NCI-H526 (cell line): Measurements from ENCODE around the gene SSRP1.
A peak's percentile ranks its signal among the peaks of the same experiment; 100 is the strongest.
"Not testable (repeated sequence)": the region's sequence is repeated elsewhere in the genome, so short reads cannot be mapped to it uniquely, and the experiment has no call there.

Experiments used
- DNase-seq, 2 experiments: peaks; one replicate each; lab custom pipeline; 2025; lab: John Stamatoyannopoulos, UW

SSRP1 gene

DNA sequence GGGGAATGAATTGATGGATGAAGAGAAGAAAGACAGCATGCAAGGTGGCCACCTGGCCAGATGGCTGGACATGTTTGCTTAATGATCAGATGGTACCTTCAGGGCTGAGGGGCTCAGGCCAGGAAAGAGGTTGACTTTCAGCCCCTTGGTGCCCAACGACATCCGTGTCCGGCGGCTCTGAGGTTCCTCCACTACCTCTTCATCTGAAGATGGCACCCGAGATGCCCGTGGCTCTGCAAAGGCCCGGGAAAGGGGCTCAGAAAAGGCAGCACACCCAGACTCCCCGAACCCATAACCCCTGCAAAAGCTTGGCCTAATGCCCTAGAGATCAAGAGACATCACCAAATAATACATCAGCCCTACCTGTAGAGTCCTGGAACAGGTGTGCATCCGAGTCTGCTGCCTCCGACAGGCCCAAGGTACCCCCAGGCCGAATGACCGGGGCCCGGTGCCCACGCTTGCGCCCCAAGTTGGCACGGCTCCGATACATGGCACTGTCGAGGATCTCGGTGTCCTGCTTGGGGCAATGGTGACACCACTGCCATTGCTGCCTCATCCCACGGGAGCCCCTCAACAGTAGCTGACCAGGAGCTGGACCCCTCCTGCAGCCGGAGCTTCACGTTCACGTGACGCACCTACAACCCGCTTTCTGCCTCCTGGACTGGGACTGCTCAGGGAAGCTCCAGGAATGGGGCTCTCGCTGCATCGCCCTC is 33.8 kb downstream of the SSRP1 start:
- no peak for DNase-seq

GRCh38 chr11:57300785-57301184 is 34.9 kb downstream of the SSRP1 start:
- DNase-seq, result no peak

- DNase-seq, result no peak
Measured at GRCh38 chr11:57299150-57299737, 36.4 kb downstream of the SSRP1 start.

DNA sequence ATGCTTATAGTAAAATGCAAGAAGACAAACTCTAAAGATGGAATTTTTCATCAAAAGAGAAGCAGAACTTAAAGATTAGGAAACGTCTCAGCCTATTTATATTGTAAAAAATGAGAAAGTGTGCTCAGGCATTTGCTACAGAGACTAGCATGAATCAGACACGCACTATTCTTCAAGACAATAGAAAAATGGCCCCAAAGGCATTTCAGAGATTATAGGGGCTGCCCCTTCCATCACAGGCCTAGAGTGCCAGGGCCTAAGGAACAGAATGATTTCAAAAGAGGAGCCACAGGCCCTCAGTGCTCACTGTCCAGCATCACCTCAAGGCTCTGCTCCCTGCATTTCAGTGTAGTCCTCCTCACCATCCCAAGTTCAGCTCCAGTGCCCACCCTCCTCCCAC is 38.5 kb downstream of the SSRP1 start:
- DNase-seq, result no peak

DNA sequence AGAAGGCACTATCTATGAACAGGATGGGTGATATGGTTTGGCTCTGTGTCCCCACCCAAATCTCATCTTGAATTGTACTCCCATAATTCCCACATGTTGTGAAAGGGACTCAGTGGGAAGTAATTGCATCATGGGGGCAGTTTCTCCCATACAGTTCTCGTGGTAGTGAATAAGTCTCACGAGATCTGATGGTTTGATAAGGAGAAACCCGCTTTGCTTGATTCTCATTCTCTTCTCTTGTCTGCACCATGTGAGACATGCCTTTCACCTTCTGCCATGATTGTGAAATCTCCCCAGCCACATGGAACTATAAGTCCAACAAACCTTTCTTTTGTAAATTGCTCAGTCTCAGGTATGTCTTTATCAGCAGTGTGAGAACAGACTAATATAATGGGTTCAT is 39.5 kb downstream of the SSRP1 start:
- DNase-seq, result not testable (repeated sequence)

- no peak for DNase-seq
Measured at GRCh38 chr11:57294225-57295131, 41.2 kb downstream of the SSRP1 start.

- DNase-seq, result no peak
Measured at GRCh38 chr11:57290288-57290687, 45.4 kb downstream of the SSRP1 start.

DNA sequence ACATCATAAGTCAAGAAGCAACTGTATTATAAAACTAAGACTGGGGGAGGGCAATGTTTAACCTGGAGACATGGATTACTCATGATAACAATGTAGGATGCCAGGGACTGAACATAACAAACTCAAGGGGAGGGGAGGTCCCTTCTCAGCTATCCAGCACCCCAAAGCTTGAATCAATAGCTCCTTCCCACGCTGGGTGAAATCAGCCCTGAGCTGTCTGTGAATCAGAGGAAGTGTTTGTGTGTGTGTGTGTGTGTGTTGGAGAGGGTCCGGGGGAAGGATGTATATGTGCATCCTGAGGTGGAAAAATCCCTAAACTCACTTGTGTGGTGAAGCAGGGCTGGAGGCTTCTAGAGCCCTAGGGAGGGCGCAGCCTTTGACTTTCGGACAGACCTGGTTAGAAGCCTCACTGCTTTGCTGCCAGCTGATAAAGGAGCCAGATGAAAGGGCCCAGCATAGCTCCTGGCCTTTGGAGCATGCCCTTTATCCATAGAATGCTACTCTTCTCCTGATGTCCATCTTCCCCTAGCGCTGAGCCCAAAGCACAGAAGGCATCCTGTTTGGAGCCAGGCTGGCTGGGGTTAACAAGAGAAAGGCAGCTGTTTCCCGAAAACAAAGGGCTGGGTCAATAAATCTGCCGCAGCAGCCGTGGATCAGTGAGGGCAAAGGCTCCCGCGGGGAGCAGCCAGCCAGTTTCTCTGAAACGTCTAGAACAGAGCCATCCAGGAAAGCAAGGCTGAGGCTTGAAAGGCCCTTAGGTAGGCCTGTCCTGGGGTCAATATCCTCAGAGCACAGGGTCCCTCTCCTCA is 46.7 kb downstream of the SSRP1 start:
- no peak for DNase-seq

DNA sequence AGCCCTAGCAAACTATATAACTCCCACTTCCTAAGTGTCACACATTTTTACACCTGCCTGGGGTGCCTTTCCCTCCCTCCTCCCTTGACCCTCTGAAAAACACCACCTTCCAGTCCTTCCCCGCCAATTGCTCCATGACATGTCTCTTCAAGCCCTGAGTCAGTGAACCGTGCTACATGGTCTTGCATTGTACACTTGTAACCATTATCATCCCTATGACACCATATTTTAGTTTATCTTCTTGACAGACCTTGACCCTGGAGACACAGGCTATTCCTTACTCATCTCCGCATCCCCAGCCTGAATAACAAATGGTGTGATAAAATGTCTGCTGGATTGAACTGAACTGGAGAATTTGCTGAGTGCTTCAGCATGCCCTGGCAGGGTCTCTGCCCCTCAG is 47.8 kb downstream of the SSRP1 start:
- DNase-seq, result no peak

- no peak for DNase-seq
Measured at GRCh38 chr11:57283231-57283990, 52.3 kb downstream of the SSRP1 start.

GRCh38 chr11:57281546-57281945 is 54.1 kb downstream of the SSRP1 start:
- DNase-seq, result not testable (repeated sequence)

GRCh38 chr11:57279116-57279515 is 56.6 kb downstream of the SSRP1 start:
- no peak for DNase-seq

DNA sequence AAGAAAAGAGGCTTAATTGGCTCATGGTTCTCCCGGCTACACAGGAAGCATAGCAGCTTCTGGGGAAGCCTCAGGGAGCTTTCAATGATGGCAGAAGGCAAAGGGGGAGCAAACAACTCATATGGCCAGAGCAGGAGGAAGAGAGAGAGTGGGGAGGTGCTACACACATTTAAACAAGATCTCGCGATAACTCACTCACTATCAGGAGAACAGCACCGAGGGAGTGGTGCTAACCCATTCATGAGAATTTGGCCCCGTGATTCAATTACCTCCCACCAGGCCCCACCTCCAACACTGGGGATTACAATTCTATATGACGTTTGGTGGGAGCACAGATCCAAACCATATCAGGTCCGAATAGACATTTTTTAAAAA is 57.0 kb downstream of the SSRP1 start:
- no peak for DNase-seq

DNA sequence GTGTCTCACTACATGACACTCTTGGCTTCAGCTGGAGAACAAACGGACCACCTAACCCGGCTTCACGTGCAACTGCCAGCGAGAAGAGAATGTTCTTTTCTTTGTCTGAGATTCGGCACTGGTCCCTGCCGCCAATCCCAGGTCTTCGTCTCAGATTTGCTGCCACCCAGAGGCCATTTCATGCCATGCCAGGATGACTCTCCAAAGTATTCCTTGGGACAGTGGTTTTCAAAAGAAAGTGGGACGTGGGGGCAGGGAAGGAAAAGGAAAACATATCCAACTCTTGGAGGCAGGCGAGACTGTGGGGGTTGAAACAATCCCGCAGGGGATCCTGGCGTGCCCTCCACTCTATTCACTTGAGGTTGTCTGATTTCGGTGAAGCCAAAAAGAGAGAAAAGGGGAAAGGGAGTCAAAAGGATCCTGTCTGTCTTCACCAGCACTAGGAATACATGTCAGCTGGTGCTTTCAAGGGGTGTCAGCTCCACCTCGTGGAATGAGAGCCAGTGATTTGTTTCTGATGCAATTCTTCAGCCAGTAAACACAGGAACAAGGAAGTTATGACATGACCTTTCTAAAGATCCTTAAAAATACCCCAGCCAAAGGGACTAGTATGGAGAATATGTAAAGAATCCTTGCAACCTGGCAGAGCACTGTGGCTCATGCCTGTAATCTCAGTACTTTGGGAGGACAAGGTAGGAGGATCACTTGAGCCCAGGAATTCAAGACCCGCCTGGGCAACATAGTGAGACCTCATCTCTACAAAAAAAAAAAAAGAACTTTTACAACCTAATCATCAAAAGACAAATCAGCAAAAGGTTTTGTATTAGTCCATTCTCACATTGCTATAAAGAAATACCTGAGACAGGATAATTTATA is 57.6 kb downstream of the SSRP1 start:
- DNase-seq, result peak; percentile 87 to 96

GRCh38 chr11:57276971-57277675 is 58.6 kb downstream of the SSRP1 start:
- peak; percentile 97 to 98 for DNase-seq

DNA sequence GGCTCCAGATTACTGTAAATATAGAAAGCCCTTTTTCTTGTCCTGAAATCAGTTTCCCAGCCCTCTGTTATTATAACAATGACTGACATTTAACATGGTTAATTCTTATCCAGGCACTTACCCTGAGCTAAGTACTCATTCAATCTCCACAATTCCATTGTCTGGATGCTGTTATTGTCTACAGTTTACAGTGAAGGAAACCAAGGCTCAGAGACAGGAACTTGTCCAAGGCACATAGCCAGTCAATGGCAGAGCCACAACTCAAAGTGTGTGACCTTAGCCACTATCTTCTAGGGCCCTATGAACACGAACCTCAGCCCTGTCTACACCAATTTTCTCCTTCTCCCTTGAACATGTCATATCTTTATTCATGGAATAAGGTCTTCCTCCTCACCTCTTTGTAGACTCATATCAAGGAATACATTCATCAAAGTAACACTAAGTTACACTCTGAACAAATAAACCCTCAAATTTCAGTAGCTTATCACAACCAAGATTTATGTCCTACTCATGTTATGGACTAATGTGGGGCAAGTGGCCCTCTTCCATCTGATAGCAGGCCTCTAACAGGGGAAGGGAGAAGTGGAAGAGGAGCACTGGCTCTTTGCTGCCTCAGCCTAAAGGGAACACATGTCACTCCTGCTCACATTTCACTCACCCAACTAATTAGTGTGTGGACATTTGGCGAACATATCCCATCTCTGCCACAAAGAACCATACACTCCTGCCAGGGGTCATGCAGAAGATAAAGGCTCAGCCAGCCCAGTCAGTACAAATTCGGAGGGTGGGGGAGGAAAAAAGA is 59.3 kb downstream of the SSRP1 start:
- DNase-seq, result peak; percentile 16 to 59
